Activated CD8-positive, alpha-beta memory T cell treated with anti-CD3 and anti-CD28 coated beads for 1 hour (primary cell): Measurements from ENCODE around the gene PPEF1.
"Not testable (repeated sequence)": the region's sequence is repeated elsewhere in the genome, so short reads cannot be mapped to it uniquely, and the experiment has no call there.

ENCODE experiments used
- DNase-seq, 2 donors: peaks; one replicate each; pipeline ENCODE4 v3.0.0-alpha.2; 2020; ENCODE audit warnings: low read depth in 1 of 2; ENCODE audit errors: extremely low read depth in 1 of 2

Gene PPEF1

DNA sequence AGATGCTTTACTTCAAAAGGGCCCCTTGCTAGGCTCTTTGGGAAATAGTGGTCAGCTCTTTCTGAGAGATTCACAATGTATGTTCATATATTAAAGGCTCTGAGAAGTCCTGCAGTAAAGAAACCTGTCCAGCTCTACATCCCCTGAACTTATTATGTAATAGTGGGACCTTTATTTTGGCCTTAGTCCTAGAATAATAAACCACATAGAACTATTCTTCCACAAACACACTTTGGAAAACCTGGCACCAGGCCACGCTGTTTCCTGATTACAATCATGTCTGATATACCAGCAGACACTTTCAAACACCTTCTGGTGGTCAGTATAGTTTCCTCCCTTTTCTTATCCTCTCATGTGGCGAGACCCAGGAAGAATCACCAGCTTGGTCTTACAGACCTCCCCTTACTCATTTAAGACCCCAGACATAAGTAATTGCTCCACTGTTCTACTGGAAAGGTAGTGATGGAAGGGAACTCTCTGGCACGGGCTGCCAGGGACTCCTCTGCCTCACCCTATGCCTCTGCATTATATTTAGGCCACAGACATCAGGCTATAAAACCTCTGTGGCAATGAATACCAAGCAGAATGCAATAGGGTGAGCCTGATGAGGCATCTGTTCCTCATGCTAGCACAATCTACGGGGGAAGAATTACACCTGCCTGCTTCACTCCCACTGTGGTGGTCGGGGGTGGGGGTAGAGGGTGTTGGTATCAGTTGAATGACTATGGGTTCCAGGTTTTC is 5.7 kb upstream of the PPEF1 start:
- DNase-seq, result no peak

DNA sequence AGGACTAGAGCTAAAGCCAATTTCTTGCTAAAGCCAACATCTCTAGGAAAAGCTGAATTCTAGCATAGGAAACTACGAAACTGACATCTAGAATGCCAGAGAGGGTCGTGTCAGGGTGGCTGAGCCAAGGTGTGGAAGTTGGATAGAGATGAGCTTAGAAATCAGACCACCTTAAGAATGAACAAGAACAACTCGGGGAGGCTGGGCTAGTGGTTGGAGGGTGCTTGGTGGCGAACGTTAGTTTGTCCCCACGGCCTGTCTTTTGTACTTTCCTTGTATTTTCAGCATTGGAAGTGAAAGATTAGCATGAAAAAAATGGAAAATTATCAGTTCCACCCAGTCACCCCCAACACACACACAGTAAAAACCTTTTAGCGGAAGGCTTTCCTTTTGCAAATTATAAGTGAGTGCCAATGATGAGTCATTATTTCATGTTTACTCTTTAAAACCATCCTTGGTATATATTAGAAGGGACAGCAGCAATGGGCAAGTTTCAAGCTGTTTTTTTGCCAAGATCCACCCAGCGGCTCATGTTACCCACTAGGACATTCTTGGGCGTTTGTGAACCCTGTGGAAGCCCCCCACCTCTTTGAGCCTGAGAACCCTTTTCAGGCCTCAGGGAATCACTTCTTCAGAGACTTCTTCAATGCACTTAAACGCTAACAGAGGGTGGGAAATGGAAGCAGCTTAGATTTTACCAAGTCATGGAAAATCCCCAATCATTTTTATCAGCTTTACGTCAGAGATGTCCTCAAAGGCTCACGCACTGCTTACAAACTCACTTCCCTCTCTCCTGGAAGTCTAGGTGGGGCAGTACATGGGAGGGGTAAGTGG is 4.9 kb upstream of the PPEF1 start:
- no peak for DNase-seq

GRCh38 chrX:18709833-18710232 is 2.4 kb downstream of the PPEF1 start:
- DNase-seq, result no peak

GRCh38 chrX:18714910-18715309 is 7.5 kb downstream of the PPEF1 start:
- DNase-seq, result no peak

GRCh38 chrX:18719852-18720251 is 12.4 kb downstream of the PPEF1 start:
- DNase-seq, result no peak

GRCh38 chrX:18721683-18722499 is 14.4 kb downstream of the PPEF1 start:
- no peak for DNase-seq

- no peak for DNase-seq
Observed at GRCh38 chrX:18722500-18723071, 15.1 kb downstream of the PPEF1 start.

DNA sequence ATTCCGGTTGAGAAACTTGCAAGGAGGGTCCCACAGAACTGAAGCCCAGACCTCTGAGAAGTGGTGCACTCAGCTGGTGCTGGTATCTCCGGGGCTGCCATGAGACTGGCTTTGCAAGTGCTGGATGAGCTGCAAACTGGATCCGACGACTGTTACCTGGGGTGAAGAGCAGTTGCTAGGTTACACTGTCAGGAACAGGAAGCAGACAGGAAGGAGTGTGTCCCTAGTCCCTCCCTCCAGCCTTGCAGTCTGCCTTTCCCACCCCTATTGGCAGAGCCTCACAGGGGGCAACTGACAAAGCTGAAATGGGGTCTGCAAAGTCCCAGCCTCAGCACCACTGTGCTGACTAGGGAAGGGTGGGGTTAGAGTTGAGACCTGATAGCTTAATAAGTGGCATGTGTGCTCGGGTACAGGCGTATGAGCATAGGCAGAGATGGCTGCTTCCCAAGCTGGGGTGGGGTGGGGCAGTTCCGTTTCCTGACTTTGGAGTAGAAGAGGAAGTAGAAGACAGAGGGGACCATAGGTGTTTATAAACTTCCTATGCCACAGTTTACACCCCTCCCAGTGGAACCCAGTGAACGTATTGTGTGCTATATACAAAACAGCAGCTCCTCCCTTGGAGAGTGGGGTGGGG is 18.0 kb downstream of the PPEF1 start:
- DNase-seq, result no peak

DNA sequence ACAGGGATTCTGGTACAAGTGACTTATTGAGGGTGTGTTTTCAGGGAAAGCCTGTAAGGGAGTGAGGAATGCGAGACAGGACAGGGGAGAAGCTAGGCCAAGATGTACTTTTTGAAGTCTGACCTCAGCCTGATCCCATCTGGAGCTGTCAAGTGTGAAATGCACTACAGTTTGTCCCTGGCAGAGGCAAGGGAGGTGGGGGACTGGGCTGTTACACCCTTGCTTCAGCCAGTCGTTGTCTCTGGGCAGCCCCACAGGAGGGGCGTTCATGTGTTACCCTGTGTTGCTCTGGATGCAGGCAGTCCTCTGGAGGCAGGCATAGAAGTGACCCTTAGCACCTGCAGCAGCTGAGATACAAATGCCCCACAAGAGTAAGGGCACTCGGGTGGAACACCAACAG is 25.8 kb downstream of the PPEF1 start:
- DNase-seq, result no peak

DNA sequence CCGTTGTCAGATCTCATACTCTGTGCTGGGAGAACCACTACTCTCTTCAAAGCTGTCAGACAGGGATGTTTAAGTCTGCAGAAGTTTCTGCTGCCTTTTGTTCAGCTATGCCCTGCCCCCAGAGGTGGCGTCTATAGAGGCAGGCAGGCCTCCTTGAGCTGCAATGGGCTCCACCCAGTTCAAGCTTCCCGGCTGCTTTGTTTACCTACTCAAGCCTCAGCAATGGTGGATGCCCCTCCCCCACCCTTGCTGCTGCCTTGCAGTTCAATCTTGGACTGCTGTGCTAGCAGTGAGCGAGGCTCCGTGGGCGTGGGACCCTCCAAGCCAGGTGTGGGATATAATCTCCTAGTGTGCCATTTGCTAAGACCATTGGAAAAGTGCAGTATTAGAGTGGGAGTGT is 32.2 kb downstream of the PPEF1 start:
- DNase-seq, result not testable (repeated sequence)

- DNase-seq, result no peak
Observed at GRCh38 chrX:18748499-18748898, 41.1 kb downstream of the PPEF1 start.

DNA sequence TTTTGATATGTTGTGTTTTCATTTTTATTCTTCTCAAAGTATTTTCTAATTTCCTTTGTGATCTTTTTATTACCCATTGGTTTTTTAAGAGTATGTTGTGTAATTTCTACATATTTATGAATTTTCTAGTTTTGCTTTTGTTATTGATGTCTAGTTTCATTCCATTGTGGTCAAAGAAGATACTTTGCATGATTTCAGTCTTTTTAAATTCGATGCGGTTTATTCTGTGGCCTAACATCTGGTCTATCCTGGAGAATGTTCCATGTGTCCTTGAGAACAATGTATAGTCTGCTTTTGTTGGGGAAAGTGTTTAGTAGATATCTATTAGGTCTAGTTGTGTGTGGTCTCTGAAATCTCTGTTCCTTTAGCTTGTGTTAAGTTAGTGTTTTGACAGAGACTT is 46.2 kb downstream of the PPEF1 start:
- DNase-seq, result no peak

- no peak for DNase-seq
Observed at GRCh38 chrX:18755651-18756050, 48.2 kb downstream of the PPEF1 start.

GRCh38 chrX:18757956-18758932 is 50.8 kb downstream of the PPEF1 start:
- no peak for DNase-seq

DNA sequence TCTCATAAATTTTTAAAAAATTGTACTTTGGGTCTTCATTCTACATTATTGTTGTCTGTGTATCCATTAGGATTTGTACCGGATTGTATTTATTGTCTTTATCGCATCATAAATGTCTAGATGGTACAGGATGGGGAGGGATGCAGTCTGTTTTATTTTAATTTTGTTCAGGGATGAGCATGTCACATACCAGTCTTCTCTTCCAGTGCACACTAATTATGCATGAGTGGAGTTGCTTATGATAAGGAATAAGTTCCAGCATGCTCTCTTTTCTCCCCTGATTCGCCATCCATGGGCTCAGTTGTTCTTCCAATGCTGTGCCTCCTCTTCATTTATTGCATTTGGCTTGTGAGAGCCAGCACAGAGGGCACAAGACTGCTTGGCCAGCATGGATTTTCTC is 54.3 kb downstream of the PPEF1 start:
- DNase-seq, result no peak

DNA sequence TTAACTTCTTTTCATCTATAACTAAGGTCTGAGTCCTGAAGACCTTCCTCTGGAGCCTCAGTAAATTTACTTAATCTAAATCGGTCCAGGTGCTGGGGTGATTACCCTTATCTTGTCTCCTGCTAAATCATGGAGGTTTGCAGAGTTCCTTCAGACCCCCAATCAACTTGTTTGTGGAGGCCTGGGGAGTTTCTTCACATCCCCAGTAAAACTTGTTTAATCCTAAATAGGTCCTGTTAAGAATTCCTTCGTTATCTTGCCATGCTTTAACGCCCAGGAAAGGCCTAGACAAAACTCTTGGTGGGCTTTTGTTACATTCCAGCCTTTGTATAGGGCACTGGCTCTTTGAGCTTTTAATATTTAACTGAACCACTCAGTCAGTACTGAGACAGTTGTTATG is 55.7 kb downstream of the PPEF1 start:
- DNase-seq, result not testable (repeated sequence)

- DNase-seq, result no peak
Observed at GRCh38 chrX:18769364-18769763, 61.9 kb downstream of the PPEF1 start.

GRCh38 chrX:18769812-18770573 is 62.5 kb downstream of the PPEF1 start:
- no peak for DNase-seq

GRCh38 chrX:18789916-18790315 is 82.5 kb downstream of the PPEF1 start:
- no peak for DNase-seq
